Fibroblast of lung (primary cell): Measurements from ENCODE around the gene PGM1.

ENCODE experiments used
- EZH2 ChIP-seq: IDR thresholded peaks from 2 replicates; pipeline ENCODE4 v1.5.1; 2012; ENCODE audit warnings: low read length, control low read depth, mild to moderate bottlenecking; ENCODE audit errors: missing control alignments
- TF ChIP-seq, protein P1 (sequence below), 2 donors: IDR thresholded peaks in 1 of 2; conservative IDR thresholded peaks in 1 of 2; 1 replicate in 1 of 2; 2 replicates in 1 of 2; pipeline ENCODE4 v1.5.1; 2011 to 2012; ENCODE audit warnings: low read length in 2 of 2, control low read depth in 1 of 2, inconsistent platforms in 1 of 2, low read depth in 1 of 2, mild to moderate bottlenecking in 1 of 2

DNA sequence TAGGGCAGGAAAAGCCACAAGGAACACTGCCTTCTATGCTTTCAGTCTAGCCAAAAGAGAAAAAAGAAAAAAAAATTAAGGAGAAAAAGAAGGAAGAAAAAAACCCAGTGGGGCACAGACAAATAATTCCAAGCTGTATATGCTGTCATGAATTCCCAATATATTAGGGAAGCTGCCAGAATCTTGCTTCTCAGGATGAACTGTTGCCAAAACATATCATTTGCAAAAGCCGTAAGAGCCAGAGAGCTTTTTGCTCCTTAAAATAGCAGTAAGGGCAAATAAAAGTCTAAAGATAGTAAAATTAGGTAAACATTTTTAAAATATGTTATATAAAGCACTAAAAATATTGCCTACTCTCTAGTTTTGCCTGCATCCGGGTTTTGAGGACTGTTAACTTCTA, 52.1 kb downstream of the PGM1 start:
- TF ChIP-seq, protein P1, sequence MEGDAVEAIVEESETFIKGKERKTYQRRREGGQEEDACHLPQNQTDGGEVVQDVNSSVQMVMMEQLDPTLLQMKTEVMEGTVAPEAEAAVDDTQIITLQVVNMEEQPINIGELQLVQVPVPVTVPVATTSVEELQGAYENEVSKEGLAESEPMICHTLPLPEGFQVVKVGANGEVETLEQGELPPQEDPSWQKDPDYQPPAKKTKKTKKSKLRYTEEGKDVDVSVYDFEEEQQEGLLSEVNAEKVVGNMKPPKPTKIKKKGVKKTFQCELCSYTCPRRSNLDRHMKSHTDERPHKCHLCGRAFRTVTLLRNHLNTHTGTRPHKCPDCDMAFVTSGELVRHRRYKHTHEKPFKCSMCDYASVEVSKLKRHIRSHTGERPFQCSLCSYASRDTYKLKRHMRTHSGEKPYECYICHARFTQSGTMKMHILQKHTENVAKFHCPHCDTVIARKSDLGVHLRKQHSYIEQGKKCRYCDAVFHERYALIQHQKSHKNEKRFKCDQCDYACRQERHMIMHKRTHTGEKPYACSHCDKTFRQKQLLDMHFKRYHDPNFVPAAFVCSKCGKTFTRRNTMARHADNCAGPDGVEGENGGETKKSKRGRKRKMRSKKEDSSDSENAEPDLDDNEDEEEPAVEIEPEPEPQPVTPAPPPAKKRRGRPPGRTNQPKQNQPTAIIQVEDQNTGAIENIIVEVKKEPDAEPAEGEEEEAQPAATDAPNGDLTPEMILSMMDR (conservative IDR thresholded peaks at IDR 0.05 in 1 of 2, IDR thresholded peaks at IDR 0.05 in 1 of 2; ENCODE audit: low read depth in 1 of 2, low read length in 2 of 2) = no peak
- no peak for TF ChIP-seq EZH2
